Fibroblast of skin of left biceps (primary cell): ENCODE results near the gene BIN2.
A peak's percentile ranks its signal among the peaks of the same experiment; 100 is the strongest.
"Not testable (repeated sequence)": the region's sequence is repeated elsewhere in the genome, so short reads cannot be mapped to it uniquely, and the experiment has no call there.

ENCODE experiments used
- DNase-seq, 2 experiments: peaks; one replicate each; pipeline ENCODE4 v3.0.0-alpha.2; 2013; ENCODE audit warnings: low read depth in 2 of 2

The BIN2 gene

DNA sequence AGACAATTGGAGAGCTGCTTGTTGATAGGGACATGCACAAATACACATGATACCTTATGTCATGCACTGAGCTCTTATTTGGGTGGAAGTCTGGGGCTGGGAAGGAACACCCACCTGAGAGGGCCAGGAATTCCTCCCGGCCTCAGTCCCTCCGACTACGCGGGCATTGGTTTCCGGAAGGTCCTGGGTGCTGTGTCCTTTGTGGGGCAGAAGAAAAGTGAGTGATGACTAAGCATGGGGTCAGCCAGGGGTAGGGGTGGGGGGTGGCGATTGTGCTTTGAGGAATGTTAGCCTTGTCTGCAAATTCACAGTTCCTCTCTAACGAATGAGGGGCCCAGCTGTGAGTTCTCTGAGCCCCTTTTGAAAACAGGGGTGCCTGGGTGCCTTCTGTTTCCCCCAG, 21.7 kb upstream of the BIN2 start:
- DNase-seq: no peak

DNA sequence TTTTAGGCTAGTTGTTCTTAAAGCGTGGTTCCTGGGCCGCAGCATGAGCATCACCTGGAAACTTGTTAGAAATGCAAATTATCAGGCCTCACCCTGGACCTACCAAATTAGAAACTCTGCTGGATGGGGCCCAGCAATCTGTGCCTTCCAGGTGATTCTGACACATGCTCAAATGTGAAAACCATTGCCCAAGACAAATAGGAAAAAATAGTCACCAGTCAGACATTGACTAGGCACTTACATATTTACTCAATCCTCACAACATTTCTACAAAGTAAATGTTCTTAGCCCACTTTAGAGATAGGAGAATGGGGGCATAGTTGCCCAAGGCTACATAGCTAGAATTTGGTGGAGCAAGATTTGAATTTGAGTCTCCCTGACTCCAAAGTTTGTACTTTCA, 19.2 kb upstream of the BIN2 start:
- no peak for DNase-seq

DNA sequence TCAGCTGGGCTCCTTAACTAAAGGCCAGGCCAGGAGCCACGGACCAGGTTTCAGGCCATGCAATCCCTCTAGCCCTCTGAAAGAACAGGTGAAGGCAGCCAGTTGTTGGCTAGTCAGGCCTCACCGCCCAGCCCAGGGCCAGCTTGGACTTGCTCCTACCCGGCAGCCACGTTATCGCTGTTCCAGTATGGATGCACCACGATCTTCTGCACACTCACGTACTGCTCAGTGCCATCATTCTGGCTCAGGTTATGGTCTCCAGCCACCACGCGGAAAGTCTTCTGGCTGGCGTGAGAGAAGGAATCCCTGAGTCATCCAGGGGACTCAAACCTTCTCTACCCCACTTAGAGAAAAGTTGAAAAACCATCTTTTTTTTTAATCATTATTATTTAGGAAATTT, 18.4 kb upstream of the BIN2 start:
- no peak for DNase-seq

DNA sequence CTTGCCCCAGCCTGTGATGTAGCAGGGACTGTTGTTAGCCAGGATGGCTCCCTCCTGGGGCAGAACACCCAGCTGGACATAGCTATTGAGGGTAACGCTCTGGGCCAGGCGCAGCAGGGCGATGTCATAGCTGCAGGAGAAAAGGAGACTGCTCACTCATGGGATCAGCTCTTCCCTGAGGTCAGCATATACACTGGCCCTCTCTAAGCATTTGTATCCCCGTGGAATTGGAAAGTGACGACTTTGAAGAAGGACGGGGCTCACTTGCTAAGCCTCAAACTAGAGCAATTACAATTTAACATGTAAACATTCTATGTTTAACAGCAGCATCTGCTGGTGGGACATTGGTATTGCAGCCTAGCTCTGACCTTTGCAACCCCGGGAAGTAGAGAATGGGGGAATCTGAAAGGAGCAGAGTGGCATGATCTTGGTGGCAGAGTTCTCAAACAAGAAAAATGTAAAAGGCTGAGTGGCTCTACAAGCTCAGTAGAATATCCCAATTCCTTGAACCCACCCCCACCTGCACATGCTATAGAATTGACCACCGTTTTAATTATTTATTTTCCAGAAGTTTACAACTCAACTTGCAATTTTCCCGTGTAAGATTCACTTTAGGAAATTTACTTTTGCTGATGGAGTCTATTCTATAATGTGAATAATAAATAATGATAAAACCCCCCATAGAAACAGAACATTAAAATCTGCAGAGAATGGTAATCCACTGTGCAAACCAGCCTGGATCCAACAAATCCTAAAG, 17.5 kb upstream of the BIN2 start:
- DNase-seq: peak; percentile 29 to 35

DNA sequence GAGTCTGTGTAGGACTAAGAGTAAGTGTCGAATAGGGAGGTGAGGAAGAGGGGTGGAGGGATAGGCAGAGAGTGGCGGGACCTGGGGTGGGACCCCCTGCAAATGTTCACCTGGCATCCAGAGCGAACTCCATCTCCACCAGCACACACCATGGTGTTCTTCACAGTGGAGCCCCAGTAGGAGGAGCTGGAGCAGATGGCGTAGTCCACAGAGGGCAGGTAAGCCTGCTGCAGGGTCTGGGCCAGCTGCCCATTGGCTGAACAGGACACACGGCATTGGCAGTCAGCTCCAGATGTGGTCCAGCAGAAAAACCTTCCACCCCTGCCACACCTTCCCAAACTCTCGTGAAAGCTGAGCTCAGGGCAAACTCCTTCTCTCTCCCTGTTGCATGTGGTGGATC, 15.8 kb upstream of the BIN2 start:
- DNase-seq: no peak

DNA sequence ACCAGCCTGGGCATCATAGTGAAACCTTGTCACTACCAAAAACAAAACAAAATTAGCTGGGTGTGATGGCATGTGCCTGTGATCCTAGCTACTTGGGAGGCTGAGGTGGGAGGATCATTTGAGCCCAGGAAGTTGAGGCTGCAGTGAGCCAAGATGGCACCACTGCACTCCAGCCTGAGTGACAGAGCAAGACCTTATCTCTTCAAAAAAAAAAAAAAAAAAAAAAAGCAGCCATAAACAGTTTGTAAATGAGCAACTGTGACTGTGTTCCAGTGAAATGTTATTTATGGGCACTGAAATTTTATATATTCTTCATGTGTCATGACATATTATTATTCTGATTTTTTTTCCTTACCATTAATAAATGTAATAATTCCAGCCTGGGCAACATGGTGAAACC, 13.4 kb upstream of the BIN2 start:
- not testable (repeated sequence) for DNase-seq

DNA sequence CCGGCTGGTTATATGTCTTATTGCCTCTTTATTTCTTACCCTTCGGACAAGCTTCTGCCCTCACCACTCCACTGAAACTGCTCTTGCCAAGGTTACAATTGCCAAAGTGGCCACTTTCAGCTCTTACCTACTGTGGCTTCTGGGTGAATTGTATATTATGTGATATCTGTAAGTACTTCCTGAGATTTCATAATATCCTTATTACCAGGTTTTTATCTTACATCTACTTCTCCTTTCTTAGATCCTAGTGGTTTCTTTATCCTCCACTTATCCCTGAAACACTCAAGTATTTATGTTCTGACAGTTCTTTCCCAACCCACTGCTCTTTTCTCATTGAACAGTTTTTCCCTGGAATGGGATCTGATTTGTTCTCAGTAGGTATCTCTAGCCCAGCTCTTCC, 12.0 kb upstream of the BIN2 start:
- DNase-seq: no peak

DNA sequence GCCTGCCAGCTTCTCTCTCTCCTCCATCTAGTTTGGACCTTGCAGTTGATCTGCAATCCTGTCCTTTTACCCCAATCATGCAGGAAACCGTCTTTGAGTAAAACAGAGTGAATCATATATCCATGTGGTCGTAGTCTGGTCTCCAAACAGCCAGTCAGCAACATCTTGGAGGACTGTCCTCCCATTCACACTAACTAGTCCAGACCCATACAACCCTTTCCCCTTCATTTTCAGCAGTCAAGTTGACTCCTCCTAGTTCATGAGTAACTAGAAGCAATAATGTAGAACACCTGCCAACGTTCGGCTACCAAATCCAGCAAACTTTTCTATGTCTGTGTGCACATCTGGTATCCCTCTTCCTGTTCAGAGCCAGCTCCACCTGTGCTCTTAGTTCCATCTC, 10.8 kb upstream of the BIN2 start:
- DNase-seq: no peak

DNA sequence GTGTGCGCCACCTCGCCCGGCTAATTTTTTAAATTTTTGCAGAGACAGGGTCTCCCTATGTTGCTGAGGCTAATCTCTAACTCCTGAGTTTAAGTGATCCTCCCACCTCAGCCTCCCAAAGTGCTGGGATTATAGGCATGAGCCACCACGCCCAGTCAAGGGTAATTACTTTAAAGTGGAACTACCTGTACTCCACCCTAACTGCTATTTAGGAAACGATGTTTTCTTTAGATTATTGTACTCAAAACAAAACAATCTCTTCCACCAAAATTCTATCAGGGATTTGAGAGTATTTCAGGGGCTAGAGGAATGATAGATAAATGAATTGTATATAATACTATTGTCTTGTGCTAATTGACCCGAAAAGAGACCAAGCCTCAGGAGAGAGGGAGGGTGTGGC, 9.6 kb upstream of the BIN2 start:
- DNase-seq: no peak

DNA sequence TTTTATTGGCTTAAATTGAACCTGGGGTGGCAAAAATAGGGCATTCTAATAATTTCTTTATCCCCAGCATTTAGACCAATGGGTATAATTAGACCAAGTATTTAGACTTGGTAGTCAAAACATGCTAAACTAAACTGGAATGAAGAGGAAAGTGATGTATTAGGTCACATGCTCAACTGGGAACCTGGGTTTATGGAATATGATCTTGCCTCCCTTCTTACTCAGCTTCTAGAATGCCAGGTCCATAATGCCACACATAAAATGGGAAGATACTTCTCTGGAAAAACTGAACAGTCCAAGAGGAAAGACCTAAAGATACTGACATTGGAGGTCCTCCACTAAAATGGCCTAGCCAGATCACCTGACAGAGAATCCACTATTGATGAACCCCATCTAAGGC, 6.2 kb upstream of the BIN2 start:
- no peak for DNase-seq

DNA sequence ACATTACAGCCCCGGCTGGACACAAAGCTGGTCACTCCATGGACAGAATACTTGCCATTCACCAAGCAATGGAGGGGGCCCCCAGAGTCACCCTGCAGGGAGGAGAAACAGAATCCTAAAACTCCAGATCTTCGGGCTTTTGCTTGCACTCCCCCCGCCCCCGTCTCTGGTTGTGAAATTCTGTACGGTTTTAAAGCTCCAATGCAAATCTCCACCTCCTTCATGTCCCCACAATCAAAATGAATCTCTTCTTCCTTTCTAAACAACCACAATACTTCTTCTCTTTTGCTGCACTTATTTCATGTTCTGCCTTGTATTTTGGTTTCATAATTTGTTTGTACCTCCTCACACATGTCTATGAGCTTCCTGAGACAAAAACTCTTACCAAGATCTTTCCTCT, 5.8 kb upstream of the BIN2 start:
- DNase-seq: no peak

DNA sequence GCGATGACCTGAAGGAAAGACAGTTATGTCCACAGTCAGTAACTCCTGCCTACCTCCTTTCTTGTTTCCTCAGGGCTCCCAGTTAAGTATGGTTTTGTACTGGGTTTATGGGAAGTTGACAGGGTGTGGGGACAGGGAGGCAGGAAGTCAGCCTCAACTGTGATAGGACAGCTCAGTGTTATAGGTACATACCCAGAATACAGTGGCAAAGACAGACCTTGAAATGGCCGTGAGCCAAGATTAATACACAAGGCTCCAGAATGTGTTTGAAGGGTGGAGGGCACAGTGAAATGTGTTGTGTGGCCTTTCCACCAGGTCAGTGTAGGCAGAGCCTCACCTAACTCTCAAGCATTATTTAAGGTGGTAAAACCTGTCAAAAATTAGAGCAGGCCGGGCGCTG, 4.6 kb upstream of the BIN2 start:
- no peak for DNase-seq

DNA sequence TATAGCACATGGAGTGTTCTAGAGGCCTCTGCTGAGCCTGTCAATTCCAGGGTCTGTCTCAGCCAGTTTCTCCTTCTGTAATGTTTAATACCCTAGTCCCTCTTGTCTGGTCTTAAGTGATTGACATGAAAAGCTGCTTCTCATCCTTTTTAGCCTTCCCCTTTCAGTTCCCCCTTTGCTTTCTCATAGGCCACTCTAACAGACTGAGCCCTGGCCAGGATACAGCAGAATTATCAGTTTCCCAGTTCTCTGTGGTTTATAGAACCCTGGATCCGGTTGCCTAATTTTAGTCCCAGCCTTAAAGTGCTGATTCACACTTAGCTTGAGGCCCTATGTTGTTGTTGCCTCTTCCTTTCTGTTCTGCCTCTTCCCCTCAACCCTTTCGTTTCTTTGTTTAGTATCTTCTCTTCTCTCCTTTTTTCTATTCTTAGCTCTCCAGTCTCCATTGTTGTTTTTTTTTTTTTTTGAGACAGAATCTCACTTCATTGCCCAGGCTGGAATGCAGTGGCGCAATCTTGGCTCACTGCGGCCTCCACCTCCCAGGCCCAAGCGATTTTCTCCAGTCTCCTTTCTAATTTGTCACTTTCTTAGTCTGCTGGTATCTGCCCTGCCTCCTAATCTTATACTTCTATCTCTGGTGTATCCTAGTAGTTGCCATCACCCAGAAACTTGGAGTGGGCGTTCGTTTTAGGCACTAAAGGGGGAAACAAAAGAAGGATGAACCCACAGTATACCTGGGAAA, 2.9 kb upstream of the BIN2 start:
- DNase-seq: peak; percentile 30 to 39

DNA sequence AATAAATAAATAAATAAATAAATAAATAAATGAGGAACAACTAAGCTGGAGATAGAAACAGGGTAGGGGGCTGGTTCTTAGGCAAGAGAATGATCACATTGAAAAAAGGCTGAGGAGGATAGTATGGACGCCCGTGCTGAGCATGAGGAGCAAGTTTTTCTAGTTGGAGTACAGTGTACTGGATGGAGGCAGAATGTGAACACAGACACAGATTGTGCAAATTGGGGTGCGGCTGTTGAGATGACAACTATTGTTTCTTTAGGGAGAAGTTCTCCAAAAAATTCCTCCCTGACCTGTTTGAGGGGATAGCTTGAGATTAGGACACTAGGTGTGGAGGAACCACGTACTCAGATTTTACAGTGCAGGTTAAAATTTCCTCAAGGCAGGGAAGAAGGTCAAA, 979 bp upstream of the BIN2 start:
- no peak for DNase-seq

DNA sequence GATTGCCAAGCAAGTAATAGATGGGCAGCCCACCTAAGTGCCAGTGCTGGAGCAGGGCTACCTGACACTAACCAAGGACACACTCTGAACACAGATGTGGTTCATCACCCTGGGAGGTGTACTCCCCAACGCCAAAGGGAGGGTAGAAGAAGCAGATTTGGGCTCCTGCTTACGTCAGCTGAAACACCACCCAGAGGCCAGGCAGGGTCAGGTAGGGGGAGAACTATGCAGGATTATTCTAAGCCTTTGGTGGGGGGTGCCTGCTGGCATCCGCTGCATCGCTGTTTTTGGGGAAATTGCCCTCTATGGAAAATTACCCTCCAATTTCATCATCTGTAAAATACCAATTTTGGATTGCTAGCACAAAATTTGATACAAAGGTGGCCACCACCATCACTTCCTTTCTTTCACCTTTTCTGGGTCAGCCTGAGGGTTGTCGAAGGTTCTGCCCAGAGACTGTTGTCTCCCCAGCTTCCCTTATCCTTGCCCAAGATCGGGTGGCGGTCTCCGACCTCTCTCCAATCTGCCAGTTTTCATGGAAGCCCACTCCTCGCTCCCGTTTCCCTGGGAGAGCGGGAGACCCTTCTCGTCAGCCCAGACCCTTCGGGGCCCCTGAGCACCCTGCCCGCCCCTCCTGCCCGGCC, 535 bp downstream of the BIN2 start:
- no peak for DNase-seq

DNA sequence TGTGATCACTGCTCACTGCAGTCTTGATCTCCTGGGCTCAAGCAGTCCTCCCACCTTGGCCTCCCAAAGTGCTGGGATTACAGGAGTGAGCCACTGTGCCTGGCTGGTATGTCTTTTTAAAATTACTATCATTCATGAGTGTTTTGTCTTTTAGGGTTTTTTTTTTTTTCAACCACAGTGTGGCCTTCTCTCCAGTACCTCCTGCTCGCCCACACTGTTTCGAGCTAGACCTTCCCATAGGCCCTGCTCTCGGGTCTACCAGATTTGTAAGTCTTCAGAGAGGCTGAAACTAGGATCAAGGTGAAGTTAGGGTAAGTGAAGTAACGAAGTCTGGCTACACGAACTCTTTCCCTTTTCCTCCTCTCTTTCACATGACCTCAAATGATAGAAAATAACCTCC, 1.5 kb downstream of the BIN2 start:
- DNase-seq: no peak

DNA sequence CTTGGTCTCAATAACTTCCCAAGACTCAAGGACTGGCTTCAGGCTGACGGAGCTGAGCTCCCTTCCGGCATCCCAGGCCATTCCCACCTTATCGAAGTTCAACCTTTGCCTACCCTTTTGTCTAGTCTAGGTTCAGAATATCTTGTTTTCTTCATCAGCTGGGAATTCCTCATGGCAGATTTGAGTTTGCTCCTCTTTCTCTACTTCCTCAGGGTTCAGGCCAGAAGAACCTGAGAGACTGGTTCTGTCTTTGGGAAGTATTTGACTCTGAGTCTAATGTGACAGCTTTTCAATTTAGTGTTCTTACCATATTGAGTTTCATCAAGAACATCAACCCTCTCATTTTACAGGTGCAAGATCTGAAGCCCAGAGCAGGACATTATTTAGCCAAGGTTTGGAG, 2.1 kb downstream of the BIN2 start:
- DNase-seq: no peak

DNA sequence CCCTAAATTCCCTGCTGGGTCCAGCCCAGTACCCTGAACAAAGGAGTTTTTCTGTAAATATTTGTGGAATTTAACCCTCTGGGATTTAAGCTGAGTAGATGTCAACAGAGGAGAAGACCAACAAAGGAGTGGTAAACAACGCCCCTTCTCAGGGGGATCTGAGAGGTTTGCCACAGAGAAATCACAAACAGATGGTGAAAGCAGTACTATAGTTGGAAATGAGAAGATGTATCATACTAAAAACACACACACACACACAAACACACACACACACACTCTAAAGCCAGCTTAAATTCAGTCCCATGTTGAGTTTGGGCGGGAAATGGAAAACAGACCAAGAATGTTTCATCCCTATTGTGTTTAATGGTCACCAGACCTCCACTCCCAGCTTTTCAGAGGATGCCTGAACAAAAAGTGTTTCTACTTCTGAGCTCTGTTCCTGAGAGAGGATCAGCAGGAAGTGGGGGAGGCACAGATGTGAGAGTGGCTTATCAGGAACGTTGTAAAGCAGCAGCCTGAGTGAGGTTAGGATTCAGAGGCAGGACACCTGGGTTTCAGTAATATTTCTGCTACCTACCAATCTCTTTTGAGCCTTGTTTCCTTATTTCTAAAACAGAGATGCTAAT, 3.2 kb downstream of the BIN2 start:
- peak; percentile 58 to 64 for DNase-seq

DNA sequence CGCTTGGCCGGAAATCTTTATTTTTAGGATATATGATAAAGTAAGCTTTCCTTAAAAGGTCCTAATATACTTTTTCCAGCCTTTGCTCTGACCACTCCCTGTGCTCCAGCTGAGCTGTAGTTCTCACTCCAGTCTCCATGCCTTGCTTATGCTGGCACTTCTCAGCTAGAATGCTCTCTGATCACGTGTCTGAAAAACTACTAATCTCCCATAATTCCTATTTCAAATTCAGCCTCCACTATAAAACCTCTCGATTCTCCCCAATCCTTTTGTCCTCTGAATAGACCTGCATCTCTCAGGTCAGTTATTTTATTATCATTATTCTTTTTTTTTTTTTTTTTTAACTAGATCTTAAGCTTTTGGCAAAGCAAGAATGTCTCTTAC, 3.7 kb downstream of the BIN2 start:
- no peak for DNase-seq

DNA sequence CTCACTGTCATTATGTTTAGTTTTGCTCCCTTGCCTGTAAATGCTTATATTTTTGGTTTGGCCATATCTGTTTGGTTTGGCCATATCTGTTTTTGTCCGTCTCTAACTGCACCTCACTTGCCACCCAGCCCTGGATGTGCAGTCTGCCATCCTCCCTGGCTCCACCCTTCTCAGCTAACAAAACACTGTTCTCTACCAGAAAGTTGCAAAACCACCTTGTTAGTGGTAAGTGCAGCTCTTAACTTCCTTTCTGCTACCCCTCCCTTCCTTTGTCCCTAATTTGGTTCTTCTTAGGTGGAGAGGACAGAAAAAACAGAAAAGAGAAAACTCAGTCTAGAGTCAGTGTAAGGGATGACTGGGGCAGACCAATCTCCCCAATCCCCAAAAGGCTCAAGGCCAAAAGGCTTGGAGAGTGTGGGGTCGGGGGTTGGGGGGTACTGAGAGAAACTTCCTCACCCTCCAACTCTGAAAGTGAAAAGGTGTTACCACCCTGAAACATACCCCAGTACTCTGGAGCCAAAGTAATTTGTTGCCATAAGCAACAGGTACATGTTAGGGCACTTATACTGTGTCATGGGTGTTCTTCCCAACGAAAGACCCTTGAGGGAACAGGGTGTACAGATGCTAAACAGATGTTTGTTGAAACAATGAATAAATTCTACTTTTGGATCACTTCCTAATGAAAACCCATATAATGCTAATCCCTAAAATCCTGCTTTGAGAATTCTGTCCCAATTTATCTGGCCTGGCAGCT, 5.0 kb downstream of the BIN2 start:
- DNase-seq: no peak

DNA sequence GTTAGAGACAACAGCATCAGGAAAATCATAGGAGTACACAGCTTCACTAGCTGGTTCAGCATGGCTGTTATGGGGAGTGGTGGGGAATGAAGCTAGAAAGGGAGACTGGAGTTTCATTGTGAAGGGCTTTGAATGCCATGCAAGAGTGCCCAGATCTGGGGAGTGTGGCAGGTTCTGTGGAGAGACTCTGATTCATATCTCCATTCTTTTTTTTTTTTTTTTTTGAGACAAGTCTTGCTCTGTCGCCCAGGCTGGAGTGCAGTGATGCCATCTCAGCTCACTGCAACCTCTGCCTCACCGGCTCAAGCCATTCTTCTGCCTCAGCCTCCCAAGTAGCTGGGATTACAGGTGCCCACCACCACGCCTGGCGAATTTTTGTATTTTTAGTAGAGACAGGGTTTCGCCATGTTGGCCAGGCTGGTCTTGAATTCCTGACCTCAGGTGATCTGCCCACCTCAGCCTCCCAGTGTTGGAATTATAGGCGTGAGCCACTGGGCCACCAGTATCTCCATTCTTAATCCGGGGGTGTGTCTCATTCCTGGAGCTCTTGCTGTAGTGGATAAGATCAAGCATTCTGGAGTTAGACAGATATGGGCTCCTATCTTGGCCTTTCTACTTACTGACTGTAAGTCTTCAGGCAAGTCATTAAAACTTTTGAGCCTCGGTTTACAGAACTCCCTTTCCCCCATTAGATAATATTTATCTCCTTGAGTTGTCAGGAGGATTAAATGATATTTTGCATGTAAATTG, 5.7 kb downstream of the BIN2 start:
- DNase-seq: not testable (repeated sequence)
